HG03571 (cell line): ENCODE data around the gene PRR12.

Source experiments
- ATAC-seq: cut with Tn5 transposase; IDR thresholded peaks from one replicate; pipeline ENCODE4 v1.9.1; 2021; ENCODE audit not compliant: unreplicated experiment

Gene PRR12

DNA sequence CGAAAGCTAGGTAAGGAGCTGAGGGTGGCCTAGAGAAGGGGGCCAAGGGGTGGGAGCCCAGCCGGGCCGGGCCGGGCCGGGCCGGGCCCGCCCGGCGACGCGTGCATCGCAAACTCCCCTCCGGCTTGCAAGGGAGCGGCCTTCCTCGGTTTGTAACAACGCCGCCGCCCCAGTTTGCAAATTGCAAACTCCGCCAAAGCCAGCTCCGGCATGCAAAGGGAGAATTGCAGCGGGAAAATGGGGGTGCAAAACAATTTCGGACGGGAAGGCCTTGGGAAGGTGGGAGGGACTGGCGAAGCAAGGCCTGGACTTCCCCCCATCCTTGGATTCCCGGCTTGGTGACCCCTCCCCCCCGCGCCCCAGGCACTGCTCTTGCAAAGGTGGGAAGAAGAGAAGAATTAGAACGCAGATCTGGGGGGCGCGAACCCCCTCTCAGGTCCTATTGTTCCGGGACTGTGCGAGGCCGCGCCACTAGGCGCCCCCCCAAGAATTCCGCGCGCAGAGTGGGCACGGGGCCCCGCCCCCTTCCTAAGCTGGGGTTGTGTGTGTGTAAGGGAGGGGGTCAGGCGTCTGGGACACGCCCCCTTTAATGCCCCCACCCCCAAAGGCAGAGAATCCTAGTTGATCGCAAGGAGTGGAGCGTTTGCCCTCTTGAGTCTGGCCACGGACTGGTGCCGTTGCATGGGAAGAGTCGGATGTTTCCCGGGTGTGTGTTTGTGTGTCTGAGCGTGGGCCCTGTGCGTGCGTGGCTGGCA lies 926 bp downstream of the PRR12 start:
- no peak for ATAC-seq

DNA sequence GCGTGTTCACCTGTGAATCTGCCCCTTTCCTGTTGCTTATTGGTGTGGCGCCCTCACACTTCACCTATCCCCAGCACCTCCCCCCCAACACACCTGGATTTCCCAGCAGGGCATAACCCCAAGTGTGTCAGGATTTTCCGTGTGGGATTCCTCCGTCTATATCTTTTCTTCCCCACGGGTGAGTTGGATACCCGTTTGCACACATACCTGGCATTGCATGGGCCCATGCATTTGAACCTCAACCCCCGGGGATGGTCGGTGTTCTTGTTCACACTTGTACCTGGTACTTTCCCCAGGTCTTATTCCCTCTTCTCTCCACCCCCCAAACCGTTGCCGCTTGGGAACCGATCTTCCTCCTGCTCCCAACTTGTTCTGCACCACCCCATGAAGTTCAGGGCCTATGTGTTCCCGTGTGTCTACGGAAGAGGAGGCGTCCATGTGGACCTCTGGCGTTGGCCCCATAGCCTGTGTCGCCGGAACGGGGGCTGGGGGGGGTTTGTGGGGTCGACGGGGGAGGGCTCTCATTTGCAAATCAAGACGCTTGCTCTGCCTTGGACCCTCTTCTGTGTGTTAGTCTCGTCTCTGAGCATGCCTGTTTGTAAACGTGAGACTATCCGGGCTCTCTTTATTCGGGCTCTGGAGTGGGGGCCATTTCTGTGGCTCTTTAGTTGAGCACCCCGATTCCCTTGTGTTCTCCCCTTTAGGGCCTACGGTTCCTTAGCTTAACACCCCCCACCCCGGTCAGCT lies 1.7 kb downstream of the PRR12 start:
- ATAC-seq: no peak

- ATAC-seq: no peak
Observed at GRCh38 chr19:49593233-49594113, 2.5 kb downstream of the PRR12 start.

DNA sequence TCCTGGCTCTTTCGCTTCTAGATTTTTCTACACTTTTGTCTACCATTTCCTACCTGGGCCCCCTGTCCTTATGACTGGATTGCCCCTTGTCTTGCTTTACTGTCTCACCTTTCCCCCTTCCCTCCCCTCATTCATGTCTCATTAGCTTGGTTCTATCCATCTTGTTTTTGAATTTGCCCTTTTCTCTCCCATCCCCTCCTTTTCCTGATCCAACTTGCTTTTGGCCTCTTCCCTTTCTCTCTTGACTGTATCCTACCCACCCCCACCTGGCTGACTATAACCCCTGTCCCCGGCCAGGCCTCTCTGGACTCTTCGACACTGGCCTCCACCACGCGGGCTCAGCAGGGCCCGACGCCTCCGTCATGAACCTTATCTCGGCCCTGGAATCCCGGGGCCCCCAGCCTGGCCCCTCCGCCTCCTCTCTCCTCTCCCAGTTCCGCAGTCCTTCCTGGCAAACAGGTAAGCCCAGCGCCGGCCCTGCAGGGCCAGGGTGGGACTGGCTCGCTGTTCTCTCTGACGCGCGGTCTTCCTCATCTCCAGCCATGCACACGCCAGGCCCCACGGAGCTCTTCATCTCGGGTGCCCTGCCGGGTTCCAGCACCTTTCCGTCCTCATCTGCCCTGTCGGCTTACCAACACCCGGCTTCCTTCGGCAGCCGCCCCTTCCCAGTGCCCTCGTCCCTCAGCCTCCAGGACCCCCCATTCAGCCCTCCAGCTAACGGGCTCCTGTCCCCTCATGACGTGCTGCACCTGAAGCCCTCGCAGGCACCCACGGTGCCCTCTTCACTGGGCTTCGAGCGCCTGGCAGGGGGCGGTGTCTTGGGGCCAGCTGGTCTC lies 3.4 kb downstream of the PRR12 start:
- ATAC-seq: no peak

DNA sequence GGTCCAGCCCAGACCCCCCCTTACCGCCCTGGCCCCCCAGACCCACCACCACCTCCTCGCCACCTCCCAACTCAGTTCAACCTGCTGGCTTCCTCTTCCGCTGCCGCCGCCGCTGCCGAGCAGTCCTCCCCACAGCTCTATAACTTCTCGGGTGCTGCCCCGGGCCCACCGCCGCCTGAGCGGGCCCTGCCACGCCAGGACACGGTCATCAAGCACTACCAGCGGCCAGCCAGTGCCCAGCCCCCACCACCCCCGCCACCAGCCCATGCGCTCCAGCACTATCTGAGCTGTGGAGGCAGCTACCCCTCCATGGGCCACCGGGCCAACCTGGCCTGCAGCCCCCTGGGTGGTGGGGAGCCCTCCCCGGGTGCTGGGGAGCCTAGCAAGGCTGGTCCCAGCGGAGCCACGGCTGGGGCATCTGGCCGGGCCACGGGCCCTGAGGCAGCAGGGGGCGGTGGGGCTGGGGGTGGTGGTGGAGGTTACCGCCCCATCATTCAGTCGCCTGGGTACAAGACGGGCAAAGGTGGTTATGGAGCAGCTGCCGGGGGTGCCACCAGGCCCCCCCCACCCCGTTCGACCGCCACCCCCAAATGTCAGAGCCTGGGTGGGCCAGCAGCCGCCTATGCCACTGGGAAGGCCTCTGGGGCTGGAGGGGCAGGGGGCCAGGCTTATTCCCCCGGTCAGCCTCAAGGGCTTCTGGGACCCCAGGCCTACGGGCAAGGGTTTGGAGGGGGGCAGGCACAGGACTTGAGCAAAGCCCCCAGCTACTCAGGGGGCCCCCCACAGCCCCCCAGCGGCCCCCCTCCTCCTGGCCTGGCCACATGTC lies 4.2 kb downstream of the PRR12 start:
- no peak for ATAC-seq

- no peak for ATAC-seq
Observed at GRCh38 chr19:49595819-49596404, 4.9 kb downstream of the PRR12 start.

- ATAC-seq: no peak
Observed at GRCh38 chr19:49596407-49596806, 5.4 kb downstream of the PRR12 start.

- no peak for ATAC-seq
Observed at GRCh38 chr19:49596954-49597702, 6.1 kb downstream of the PRR12 start.

GRCh38 chr19:49597703-49597974 lies 6.7 kb downstream of the PRR12 start:
- ATAC-seq: no peak

- ATAC-seq: no peak
Observed at GRCh38 chr19:49599378-49600295, 8.7 kb downstream of the PRR12 start.

DNA sequence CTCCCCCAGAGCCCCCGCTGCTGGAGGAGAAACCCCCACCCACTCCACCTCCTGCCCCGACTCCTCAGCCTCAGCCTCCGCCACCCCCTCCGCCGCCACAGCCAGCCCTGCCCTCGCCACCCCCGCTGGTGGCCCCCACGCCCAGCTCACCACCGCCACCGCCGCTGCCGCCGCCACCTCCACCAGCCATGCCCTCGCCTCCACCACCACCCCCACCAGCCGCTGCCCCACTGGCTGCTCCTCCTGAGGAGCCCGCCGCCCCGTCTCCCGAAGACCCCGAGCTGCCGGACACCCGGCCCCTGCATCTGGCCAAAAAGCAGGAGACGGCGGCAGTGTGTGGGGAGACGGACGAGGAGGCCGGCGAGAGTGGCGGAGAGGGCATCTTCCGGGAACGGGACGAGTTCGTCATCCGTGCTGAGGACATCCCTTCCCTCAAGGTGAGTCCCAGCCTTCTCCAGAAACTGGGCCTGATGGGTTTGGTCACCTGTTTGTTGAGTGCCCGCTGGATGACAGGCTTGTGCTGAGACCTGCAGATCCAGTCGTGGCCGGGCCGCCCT lies 10.6 kb downstream of the PRR12 start:
- no peak for ATAC-seq

- no peak for ATAC-seq
Observed at GRCh38 chr19:49602806-49603205, 11.8 kb downstream of the PRR12 start.

- no peak for ATAC-seq
Observed at GRCh38 chr19:49605605-49606004, 14.6 kb downstream of the PRR12 start.

GRCh38 chr19:49609499-49610092 lies 18.6 kb downstream of the PRR12 start:
- ATAC-seq: no peak

DNA sequence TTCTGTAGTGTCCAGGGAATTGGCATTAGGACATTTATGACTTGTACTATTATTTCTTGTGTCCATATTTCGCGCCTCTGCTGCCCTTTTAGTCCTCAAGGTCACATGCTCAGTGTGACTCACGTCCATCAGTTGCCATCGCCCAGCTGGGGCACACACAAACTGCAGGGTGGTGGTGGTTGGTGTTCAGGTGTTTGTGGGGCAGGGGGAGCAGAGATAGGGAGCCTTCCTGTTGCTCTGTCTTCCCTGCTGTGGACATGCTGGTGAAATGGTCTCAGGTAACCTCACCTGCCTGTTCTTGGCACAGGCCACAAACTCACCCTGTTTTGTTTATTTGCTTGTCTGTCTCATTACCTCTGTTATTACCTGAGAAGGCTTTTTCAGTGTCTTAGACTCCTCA lies 22.4 kb downstream of the PRR12 start:
- ATAC-seq: no peak

DNA sequence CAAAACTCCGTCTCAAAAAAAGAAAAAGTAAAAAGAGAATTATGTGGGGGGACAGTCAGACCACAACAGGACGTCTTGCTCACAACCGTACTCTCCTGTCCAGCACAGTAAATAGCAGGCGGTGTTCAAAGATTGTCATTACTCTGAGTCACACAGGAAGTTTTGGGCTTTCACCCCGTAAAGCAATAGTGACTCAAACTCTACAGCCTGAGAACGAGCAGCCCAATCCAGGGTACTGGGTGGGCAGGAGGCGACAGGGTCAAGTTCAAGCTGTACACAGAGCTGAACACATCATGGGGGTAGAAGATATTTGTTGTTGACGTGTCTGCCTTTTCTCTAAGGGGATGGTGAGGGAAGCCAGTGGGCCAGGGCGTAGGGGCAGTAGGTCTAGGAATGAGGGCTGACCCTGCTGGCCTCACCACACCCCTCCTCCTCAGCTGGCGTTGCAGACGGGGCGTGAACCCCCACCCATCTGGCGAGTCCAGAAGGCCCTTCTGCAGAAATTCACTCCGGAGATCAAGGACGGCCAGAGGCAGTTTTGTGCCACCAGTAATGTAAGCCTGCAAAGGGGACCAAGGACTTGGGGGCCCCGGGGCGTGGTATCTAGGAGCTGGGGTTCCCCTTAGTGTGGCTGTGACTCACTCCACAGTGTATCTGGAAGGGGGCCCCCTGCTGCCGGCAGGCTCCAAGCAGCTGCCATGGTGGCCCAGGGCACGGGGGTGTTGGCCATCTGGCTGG lies 23.3 kb downstream of the PRR12 start:
- ATAC-seq: no peak

DNA sequence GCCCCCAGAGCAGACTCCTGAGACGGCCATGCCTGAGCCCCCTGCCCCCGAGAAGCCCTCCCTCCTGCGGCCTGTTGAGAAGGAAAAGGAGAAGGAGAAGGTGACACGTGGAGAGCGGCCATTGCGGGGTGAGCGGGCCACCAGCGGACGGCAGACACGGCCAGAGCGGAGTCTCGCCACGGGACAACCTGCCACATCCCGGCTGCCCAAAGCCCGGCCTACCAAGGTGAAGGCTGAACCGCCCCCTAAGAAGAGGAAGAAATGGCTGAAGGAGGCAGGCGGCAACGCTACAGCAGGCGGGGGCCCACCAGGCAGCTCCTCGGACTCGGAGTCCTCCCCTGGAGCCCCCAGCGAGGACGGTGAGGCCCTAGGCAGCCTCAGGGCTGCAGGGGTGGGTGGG lies 24.9 kb downstream of the PRR12 start:
- no peak for ATAC-seq
